ENCODE data around the gene SLC43A2. TPM values are rescaled to one million over a fixed set of nuclear protein-coding genes. Genes with fewer than 3 reads are reported as not detected.

Gene SLC43A2
- total RNA-seq, 4 donors from 2014 or later, result 7.1 to 20.0 (median 13.7) TPM

GRCh38 chr17:1546292-1546922 lies 82.2 kb downstream of the SLC43A2 start:
- TF ChIP-seq EP300 (IDR thresholded peaks at IDR 0.05), result no peak
- TF ChIP-seq POLR2A (IDR thresholded peaks at IDR 0.05; ENCODE audit: low read depth), result no peak
- no peak for TF ChIP-seq CTCF (IDR thresholded peaks at IDR 0.05)
- TF ChIP-seq POLR2AphosphoS5 (IDR thresholded peaks at IDR 0.05), result no peak
- H3K36me3 ChIP-seq, result peaks cover 43 to 100% (median 95%) of the 10 kb centered on the region in 4 donors

GRCh38 chr17:1545618-1546017 lies 83.0 kb downstream of the SLC43A2 start:
- Histone ChIP-seq H3K27me3 (no peaks in the 10 kb centered on the region), H3K27ac (replicated peaks in 1 of 4) (no peak overlapping the region), H3K4me3 (no peak overlapping the region), H3K36me3 (peaks cover 44 to 100% (median 95%) of the 10 kb centered on the region in 4 donors), H3K9me3 (no peaks in the 10 kb centered on the region), H3K4me1 (no peaks in the 10 kb centered on the region)
- no peak for TF ChIP-seq POLR2AphosphoS5 (IDR thresholded peaks at IDR 0.05)
- no peak for TF ChIP-seq POLR2A (IDR thresholded peaks at IDR 0.05; ENCODE audit: low read depth)
- no peak for TF ChIP-seq EP300 (IDR thresholded peaks at IDR 0.05)
- no peak for TF ChIP-seq CTCF (IDR thresholded peaks at IDR 0.05)
- WGBS, result 94% methylated on average over 9 of the region's 9 CpGs
- intact Hi-C loops (cut with DNase I), result no loop called here
- no peak for DNase-seq (ENCODE audit: extremely low spot score)

More at GRCh38 chr17:1546292-1546922, 82.2 kb downstream of the SLC43A2 start:
- Histone ChIP-seq H3K27me3 (no peaks in the 10 kb centered on the region), H3K4me3 (no peak overlapping the region), H3K4me1 (no peaks in the 10 kb centered on the region), H3K27ac (replicated peaks in 1 of 4) (no peak overlapping the region), H3K9me3 (no peaks in the 10 kb centered on the region)
- 97% methylated on average over 6 of the region's 6 CpGs for WGBS
- DNase-seq (ENCODE audit: extremely low spot score), result no peak
- intact Hi-C loops (cut with DNase I), result no loop called here

GRCh38 chr17:1542316-1542715 lies 86.3 kb downstream of the SLC43A2 start:
- no peak for DNase-seq (ENCODE audit: extremely low spot score)
- no peak overlapping the region for H3K4me3 ChIP-seq
- H3K36me3 ChIP-seq, result peaks cover 53 to 100% (median 95%) of the 10 kb centered on the region in 4 donors
- no peaks in the 10 kb centered on the region for H3K4me1 ChIP-seq
- 66% methylated on average over 8 of the region's 8 CpGs for WGBS
- no peak for TF ChIP-seq POLR2A (IDR thresholded peaks at IDR 0.05; ENCODE audit: low read depth)
- no peaks in the 10 kb centered on the region for H3K27me3 ChIP-seq
- H3K9me3 ChIP-seq, result no peaks in the 10 kb centered on the region
- no peak overlapping the region for H3K27ac ChIP-seq (replicated peaks in 1 of 4)
- intact Hi-C loops (cut with DNase I), result no loop called here

GRCh38 chr17:1541367-1541904 lies 87.2 kb downstream of the SLC43A2 start:
- H3K4me3 ChIP-seq, result no peak overlapping the region
- H3K27me3 ChIP-seq, result no peaks in the 10 kb centered on the region
- TF ChIP-seq POLR2AphosphoS5 (IDR thresholded peaks at IDR 0.05) (no peak), EP300 (IDR thresholded peaks at IDR 0.05) (no peak), CTCF (IDR thresholded peaks at IDR 0.05) (no peak), POLR2A (IDR thresholded peaks at IDR 0.05; ENCODE audit: low read depth) (no peak)
- intact Hi-C loops (cut with DNase I), result no loop called here
- H3K4me1 ChIP-seq, result no peaks in the 10 kb centered on the region
- no peak overlapping the region for H3K27ac ChIP-seq (replicated peaks in 1 of 4)
- H3K36me3 ChIP-seq, result peaks cover 47 to 100% (median 94%) of the 10 kb centered on the region in 4 donors
- DNase-seq (ENCODE audit: extremely low spot score), result no peak
- no peaks in the 10 kb centered on the region for H3K9me3 ChIP-seq
- 100% methylated on average over 4 of the region's 4 CpGs for WGBS

- Histone ChIP-seq H3K4me3 (no peak overlapping the region), H3K36me3 (peaks cover 43 to 100% (median 93%) of the 10 kb centered on the region in 4 donors), H3K27ac (replicated peaks in 1 of 4) (no peak overlapping the region), H3K4me1 (no peaks in the 10 kb centered on the region), H3K27me3 (no peaks in the 10 kb centered on the region), H3K9me3 (no peaks in the 10 kb centered on the region)
- 86% methylated on average over 15 of the region's 15 CpGs for WGBS
- TF ChIP-seq POLR2A (IDR thresholded peaks at IDR 0.05; ENCODE audit: low read depth) (no peak), POLR2AphosphoS5 (IDR thresholded peaks at IDR 0.05) (no peak), CTCF (IDR thresholded peaks at IDR 0.05) (no peak), EP300 (IDR thresholded peaks at IDR 0.05) (no peak)
- DNase-seq (ENCODE audit: extremely low spot score), result no peak
- intact Hi-C loops (cut with DNase I), result no loop called here
Observed at GRCh38 chr17:1539811-1540210, 88.8 kb downstream of the SLC43A2 start.

All from esophagus muscularis mucosa (tissue), 4 donors.